ENCODE measurements around the gene MAN1A1. TPM values are rescaled to one million over a fixed set of nuclear protein-coding genes. Genes with fewer than 3 reads are reported as not detected.

The MAN1A1 gene
- total and polyA plus RNA-seq, 2 experiments from 2014 or later, result 117 to 245 TPM

DNA sequence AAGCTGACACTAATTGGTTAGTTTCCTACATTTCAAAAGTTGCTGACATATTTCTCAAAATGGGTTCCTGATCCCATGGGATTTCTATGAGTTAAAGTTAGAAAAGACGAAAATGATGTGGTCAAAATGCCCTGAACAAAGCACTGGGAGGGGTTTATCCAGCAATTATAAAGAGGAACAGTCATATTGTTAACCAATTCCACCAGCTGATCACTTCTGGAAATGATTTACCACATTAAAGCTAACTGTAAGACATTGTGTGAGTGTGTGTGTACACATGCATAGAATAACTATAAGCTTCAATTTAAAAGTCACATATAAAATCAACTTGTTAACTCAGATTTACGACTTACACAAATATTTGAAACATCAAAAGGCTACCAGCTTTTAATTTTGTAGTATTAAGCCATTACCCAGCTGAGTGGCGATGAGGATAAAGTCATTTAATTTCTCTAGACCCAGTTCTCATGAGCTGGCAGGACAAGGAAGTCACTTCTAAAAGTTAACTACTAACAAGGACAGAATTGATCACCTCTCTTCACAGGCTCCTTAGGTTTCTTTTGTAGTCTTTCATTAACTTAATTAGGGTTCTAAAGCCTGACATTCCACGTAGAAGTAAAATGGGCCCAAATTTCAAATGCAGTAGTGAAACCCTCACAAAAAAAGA is 40.4 kb downstream of the MAN1A1 start:
- Histone ChIP-seq H4K20me1 (ENCODE audit: insufficient read depth, poor library complexity, severe bottlenecking) (peaks cover 2% of the 10 kb centered on the region), H3K4me1 (ENCODE audit: insufficient read depth) (peaks cover 14% of the 10 kb centered on the region), H3K79me2 (peaks cover 81% of the 10 kb centered on the region), H3K36me3 (replicated peaks; ENCODE audit: insufficient read depth, low read depth) (no peaks in the 10 kb centered on the region), H3K27me3 (no peaks in the 10 kb centered on the region), H2AFZ (no peak overlapping the region), H3K9me2 (replicated peaks; ENCODE audit: insufficient read depth) (no peaks in the 10 kb centered on the region), H3K27ac (peak overlapping the region; percentile 49), H3K4me3 (no peak overlapping the region), H3K9me3 (ENCODE audit: low read depth) (no peaks in the 10 kb centered on the region), H3K4me2 (peak overlapping the region; percentile 9)
- TF ChIP-seq, protein P1, sequence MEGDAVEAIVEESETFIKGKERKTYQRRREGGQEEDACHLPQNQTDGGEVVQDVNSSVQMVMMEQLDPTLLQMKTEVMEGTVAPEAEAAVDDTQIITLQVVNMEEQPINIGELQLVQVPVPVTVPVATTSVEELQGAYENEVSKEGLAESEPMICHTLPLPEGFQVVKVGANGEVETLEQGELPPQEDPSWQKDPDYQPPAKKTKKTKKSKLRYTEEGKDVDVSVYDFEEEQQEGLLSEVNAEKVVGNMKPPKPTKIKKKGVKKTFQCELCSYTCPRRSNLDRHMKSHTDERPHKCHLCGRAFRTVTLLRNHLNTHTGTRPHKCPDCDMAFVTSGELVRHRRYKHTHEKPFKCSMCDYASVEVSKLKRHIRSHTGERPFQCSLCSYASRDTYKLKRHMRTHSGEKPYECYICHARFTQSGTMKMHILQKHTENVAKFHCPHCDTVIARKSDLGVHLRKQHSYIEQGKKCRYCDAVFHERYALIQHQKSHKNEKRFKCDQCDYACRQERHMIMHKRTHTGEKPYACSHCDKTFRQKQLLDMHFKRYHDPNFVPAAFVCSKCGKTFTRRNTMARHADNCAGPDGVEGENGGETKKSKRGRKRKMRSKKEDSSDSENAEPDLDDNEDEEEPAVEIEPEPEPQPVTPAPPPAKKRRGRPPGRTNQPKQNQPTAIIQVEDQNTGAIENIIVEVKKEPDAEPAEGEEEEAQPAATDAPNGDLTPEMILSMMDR (IDR thresholded peaks at IDR 0.05; ENCODE audit: poor library complexity), result no peak
- TF ChIP-seq EZH2phosphoT487 (IDR thresholded peaks at IDR 0.05; ENCODE audit: low read depth, severe bottlenecking, unreplicated experiment) (no peak), EZH2 (IDR thresholded peaks at IDR 0.05; ENCODE audit: borderline replicate concordance) (no peak)
- no peak for DNase-seq (ENCODE audit: low spot score)
- 51% methylated on average over 4 of the region's 4 CpGs for WGBS (ENCODE audit: low lambda C conversion rate, missing lambda C conversion rate)

DNA sequence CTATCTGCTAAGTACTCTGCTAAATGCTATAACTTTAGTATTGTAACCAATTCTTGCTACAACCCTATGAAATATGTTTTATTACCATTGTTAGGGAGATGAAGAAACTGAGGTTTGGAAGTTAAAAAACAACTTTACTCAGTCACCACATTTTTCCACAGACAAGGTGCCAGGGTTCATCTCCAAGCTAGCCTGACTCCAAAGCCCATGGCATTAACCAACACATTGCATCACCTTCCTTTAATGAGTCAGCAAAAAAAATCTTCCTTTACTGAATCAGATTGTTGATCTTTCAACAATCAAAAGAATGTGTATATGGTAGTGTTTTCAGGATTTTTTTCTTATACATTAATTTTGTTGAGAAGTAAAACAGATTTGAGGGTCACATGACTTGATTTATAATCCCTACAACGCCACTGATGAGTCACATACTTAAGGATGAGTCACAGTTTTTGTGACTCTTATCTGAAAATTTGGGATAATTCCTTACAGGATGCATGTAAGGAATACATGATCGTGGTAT is 41.5 kb downstream of the MAN1A1 start:
- H3K4me3 ChIP-seq, result no peak overlapping the region
- H3K4me1 ChIP-seq (ENCODE audit: insufficient read depth), result peaks cover 14% of the 10 kb centered on the region
- no peak overlapping the region for H2AFZ ChIP-seq
- peak; percentile 58 for DNase-seq (ENCODE audit: low spot score)
- no peaks in the 10 kb centered on the region for H3K27me3 ChIP-seq
- H3K9me3 ChIP-seq (ENCODE audit: low read depth), result no peaks in the 10 kb centered on the region
- peak overlapping the region; percentile 58 for H3K27ac ChIP-seq
- TF ChIP-seq, protein P1 (IDR thresholded peaks at IDR 0.05; ENCODE audit: poor library complexity), result no peak
- no peaks in the 10 kb centered on the region for H4K20me1 ChIP-seq (ENCODE audit: insufficient read depth, poor library complexity, severe bottlenecking)
- no peaks in the 10 kb centered on the region for H3K36me3 ChIP-seq (replicated peaks; ENCODE audit: insufficient read depth, low read depth)
- H3K4me2 ChIP-seq, result peak overlapping the region; percentile 6
- peaks cover 80% of the 10 kb centered on the region for H3K79me2 ChIP-seq
- 44% methylated on average over 2 of the region's 2 CpGs for WGBS (ENCODE audit: low lambda C conversion rate, missing lambda C conversion rate)
- no peaks in the 10 kb centered on the region for H3K9me2 ChIP-seq (replicated peaks; ENCODE audit: insufficient read depth)

DNA sequence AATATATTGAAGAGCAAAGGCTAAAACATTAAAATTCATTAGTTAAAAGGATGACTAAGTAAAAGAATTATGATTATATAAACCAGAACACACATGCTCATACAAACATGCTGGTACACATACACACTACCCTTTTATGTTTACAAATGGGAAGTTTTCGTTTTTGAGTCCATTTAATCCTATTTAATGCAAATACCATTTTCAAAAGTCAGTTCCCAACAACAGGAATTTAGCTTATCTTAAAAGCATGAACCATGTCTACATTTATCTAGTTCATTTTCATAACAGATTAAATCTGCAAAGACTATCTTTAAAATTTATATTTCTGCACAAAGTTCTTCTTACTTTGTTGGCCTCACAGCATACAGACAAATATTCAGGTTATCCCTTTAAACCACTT is 42.5 kb downstream of the MAN1A1 start:
- no peaks in the 10 kb centered on the region for H3K36me3 ChIP-seq (replicated peaks; ENCODE audit: insufficient read depth, low read depth)
- no peak overlapping the region for H2AFZ ChIP-seq
- no peaks in the 10 kb centered on the region for H3K9me2 ChIP-seq (replicated peaks; ENCODE audit: insufficient read depth)
- no peak overlapping the region for H3K4me3 ChIP-seq
- H3K4me2 ChIP-seq, result peak overlapping the region; percentile 6
- peaks cover 14% of the 10 kb centered on the region for H3K4me1 ChIP-seq (ENCODE audit: insufficient read depth)
- no peaks in the 10 kb centered on the region for H3K27me3 ChIP-seq
- peak overlapping the region; percentile 58 for H3K27ac ChIP-seq
- no peak for DNase-seq (ENCODE audit: low spot score)
- H3K9me3 ChIP-seq (ENCODE audit: low read depth), result no peaks in the 10 kb centered on the region
- H3K79me2 ChIP-seq, result peaks cover 84% of the 10 kb centered on the region
- 37% methylated on average over 1 of the region's 1 CpG for WGBS (ENCODE audit: low lambda C conversion rate, missing lambda C conversion rate)
- H4K20me1 ChIP-seq (ENCODE audit: insufficient read depth, poor library complexity, severe bottlenecking), result no peaks in the 10 kb centered on the region
- no peak for TF ChIP-seq EZH2 (IDR thresholded peaks at IDR 0.05; ENCODE audit: borderline replicate concordance)
- TF ChIP-seq, protein P1 (IDR thresholded peaks at IDR 0.05; ENCODE audit: poor library complexity), result no peak
- TF ChIP-seq EZH2phosphoT487 (IDR thresholded peaks at IDR 0.05; ENCODE audit: low read depth, severe bottlenecking, unreplicated experiment), result no peak

All from hepatocyte (in vitro differentiated cells).